Activated effector memory CD4-positive, alpha-beta T cell treated with anti-CD3 and anti-CD28 coated beads, Interleukin-2, amount 50 U/mL, for 16 hours (primary cell): ENCODE data around the gene MMP15.
"Not testable (repeated sequence)": the region's sequence is repeated elsewhere in the genome, so short reads cannot be mapped to it uniquely, and the experiment has no call there.

Experiments used
- DNase-seq: peaks from one replicate; pipeline ENCODE4 v3.0.0-alpha.2; 2020

MMP15 gene

GRCh38 chr16:58087209-58087913, 61.8 kb downstream of the MMP15 start:
- DNase-seq: no peak

DNA sequence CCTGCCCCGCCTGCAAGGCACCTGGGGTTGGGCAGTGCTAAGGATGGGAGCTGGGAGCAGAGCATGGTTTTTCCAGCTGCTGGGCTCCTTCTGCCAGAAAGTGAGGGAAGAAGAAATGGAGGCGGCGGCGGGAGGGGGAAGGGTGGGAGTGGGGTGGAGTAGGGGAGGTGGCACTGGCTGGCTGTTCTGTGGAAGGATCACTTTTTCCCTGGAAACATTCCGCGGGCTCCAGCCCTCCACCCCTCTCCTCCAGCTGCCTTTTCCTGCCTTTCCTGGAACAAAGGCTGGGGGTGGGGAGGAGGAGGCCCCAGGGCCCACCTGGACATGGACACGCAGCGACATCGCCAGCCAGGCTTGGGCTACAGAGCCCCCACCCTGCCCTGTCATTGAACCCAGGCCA, 62.5 kb downstream of the MMP15 start:
- DNase-seq: no peak

GRCh38 chr16:58090396-58090795, 64.8 kb downstream of the MMP15 start:
- DNase-seq: not testable (repeated sequence)

DNA sequence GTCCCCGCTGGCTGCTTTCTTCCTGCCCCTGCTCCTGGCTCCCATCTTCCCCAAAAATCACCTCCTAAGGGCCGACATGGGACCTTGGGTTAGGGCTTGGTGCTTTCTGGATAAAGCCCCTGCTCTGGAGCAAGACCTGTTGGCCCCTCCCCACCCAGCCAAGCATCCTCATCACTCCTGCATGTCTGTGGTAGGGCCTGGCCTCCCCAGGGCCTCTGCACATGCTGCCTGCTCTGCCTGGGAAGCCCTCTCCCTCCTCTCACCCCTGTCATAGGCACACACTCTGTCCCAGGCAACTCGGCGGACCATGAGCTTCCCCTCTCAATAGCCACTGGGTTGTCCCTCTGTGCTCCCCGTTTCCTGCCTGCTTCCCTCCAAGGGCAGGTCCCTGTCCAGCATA, 68.5 kb downstream of the MMP15 start:
- DNase-seq: no peak

DNA sequence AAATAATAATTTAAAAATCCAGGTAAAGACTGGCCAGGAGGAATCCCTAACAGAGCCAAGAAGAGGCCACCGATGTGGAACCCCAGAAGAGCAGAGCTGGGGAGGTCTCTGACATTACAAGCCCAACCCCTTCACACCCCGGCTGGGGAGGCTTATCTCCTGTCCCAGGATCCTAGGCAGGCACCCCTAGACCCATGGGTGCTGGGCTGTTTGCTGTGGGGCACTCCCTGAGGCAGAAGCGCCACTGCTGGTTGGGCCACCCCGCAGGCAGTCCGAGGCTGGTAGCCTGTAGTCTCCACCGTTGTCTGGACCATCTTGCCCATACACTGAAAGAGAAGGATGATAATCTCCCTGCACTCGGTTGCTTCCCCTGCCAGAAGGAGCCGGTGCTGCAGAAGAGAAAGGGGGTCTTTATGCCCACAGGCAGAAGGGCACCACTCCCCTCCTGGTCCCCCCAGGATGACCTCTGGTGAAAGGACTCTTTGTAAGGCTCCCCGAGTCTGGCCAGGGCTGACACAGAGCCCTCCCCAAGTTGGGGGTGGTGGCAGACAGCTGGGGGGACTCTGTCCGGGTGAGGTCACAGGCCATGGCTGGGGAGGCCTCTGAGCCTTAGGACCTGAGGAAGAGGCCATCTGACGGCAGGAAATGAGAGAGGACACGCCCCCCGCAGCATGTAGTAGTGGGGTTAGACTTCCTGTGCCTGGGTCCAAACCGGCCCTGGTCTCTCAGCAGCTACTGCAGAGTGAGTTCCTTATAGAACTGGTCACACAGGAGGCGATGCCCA, 69.4 kb downstream of the MMP15 start:
- DNase-seq: no peak

DNA sequence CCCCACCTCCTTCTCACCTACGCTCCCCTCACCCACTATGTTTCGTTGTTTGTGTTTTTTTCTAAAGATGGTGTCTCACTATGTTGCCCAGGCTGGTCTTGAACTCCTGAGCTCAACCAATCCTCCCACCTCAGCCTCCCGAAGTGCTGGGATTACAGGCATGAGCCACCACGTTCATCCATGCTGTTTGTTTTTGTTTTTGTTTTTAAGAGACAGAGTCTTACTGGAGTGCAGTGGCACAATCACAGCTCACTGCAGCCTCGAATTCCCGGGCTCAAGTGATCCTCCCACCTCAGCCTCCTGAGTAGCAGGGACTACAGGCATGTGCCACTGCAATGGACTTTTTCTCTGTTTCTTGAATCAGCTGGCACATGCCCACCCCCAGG, 70.0 kb downstream of the MMP15 start:
- DNase-seq: not testable (repeated sequence)

- DNase-seq: no peak
These were observed 70.7 kb downstream of the MMP15 start for GRCh38 chr16:58096249-58096648.
